H9 (cell line): ENCODE data around the gene ARHGEF38. TPM values are rescaled to one million over a fixed set of nuclear protein-coding genes. Genes with fewer than 3 reads are reported as not detected.

Experiments
- DNase-seq: peaks from one replicate; pipeline ENCODE4 v3.0.0-alpha.2; 2017
- H2AFZ ChIP-seq: one replicate; pipeline ENCODE4 v1.6.1; 2013; ENCODE audit warnings: mild to moderate bottlenecking, low read length, control low read depth, moderate library complexity
- H2AK5ac ChIP-seq: 2 replicates; pipeline ENCODE4 v1.6.1; 2013; ENCODE audit warnings: low read length, control low read depth, mixed read lengths; ENCODE audit not compliant: insufficient read length
- H2BK120ac ChIP-seq: one replicate; pipeline ENCODE4 v1.6.1; 2013; ENCODE audit warnings: low read depth, mild to moderate bottlenecking, low read length, control low read depth, inconsistent platforms; ENCODE audit not compliant: poor library complexity, severe bottlenecking
- H2BK12ac ChIP-seq: 2 replicates; pipeline ENCODE4 v1.6.1; 2013; ENCODE audit warnings: low read length, control low read depth, mixed read lengths, low read depth; ENCODE audit not compliant: insufficient read length
- H2BK15ac ChIP-seq: 2 replicates; pipeline ENCODE4 v1.6.1; 2013; ENCODE audit warnings: low read depth, low read length, control low read depth
- H2BK20ac ChIP-seq: one replicate; pipeline ENCODE4 v1.6.1; 2013; ENCODE audit warnings: low read depth, mild to moderate bottlenecking, low read length, control low read depth, inconsistent platforms; ENCODE audit not compliant: poor library complexity, severe bottlenecking
- H2BK5ac ChIP-seq: 2 replicates; pipeline ENCODE4 v1.6.1; 2013; ENCODE audit warnings: low read length, control low read depth, mixed read lengths; ENCODE audit not compliant: insufficient read length
- H3K14ac ChIP-seq: 2 replicates; pipeline ENCODE4 v1.6.1; 2013; ENCODE audit warnings: low read length, control low read depth; ENCODE audit not compliant: insufficient read depth
- H3K18ac ChIP-seq: 2 replicates; pipeline ENCODE4 v1.6.1; 2013; ENCODE audit warnings: low read depth, mild to moderate bottlenecking, mixed read lengths, low read length, control low read depth; ENCODE audit not compliant: insufficient read length
- H3K23ac ChIP-seq: 2 replicates; pipeline ENCODE4 v1.6.1; 2013; ENCODE audit warnings: low read length, control low read depth, mixed read lengths, low read depth; ENCODE audit not compliant: insufficient read length
- H3K23me2 ChIP-seq: 2 replicates; pipeline ENCODE4 v1.6.1; 2013; ENCODE audit warnings: low read depth, mild to moderate bottlenecking, mixed read lengths, low read length, control low read depth; ENCODE audit not compliant: insufficient read length, poor library complexity, severe bottlenecking
- H3K27ac ChIP-seq: 2 replicates; pipeline ENCODE4 v1.5.1; 2013; ENCODE audit warnings: low read length, control low read depth, mixed read lengths, low read depth; ENCODE audit not compliant: insufficient read length
- H3K27me3 ChIP-seq: 2 replicates; pipeline ENCODE4 v1.6.1; 2013; ENCODE audit warnings: low read length, control low read depth, inconsistent platforms; ENCODE audit not compliant: insufficient read depth
- H3K4ac ChIP-seq: 2 replicates; pipeline ENCODE4 v1.6.1; 2013; ENCODE audit warnings: low read depth, mild to moderate bottlenecking, control low read depth, inconsistent platforms, low read length, moderate library complexity
- H3K4me1 ChIP-seq: 2 replicates; pipeline ENCODE4 v1.6.1; 2013; ENCODE audit warnings: low read length, control low read depth, inconsistent platforms; ENCODE audit not compliant: insufficient read depth
- H3K4me2 ChIP-seq: 2 replicates; pipeline ENCODE4 v1.6.1; 2013; ENCODE audit warnings: low read length, control low read depth, mixed read lengths; ENCODE audit not compliant: insufficient read length, insufficient read depth
- H3K56ac ChIP-seq: 2 replicates; pipeline ENCODE4 v1.6.1; 2013; ENCODE audit warnings: low read depth, mild to moderate bottlenecking, mixed read lengths, low read length, control low read depth; ENCODE audit not compliant: insufficient read length
- H3K79me1 ChIP-seq: 2 replicates; pipeline ENCODE4 v1.6.1; 2013; ENCODE audit warnings: low read depth, mild to moderate bottlenecking, moderate library complexity, low read length, control low read depth, inconsistent platforms; ENCODE audit not compliant: insufficient read depth, poor library complexity, severe bottlenecking
- H3K79me2 ChIP-seq: 2 replicates; pipeline ENCODE4 v1.6.1; 2013; ENCODE audit warnings: low read length, control low read depth, inconsistent platforms; ENCODE audit not compliant: insufficient read depth
- H3K9ac ChIP-seq: 2 replicates; pipeline ENCODE4 v1.6.1; 2013; ENCODE audit warnings: low read length, control low read depth, mixed read lengths; ENCODE audit not compliant: insufficient read length; ENCODE audit errors: extremely low read depth
- H3K9me3 ChIP-seq: one replicate; pipeline ENCODE4 v1.6.1; 2013; ENCODE audit warnings: low read depth, low read length, inconsistent platforms; ENCODE audit not compliant: control insufficient read depth
- H3T11ph ChIP-seq: one replicate; pipeline ENCODE4 v1.6.1; 2013; ENCODE audit warnings: mild to moderate bottlenecking, low read length, control low read depth, inconsistent platforms
- H4K20me1 ChIP-seq: one replicate; pipeline ENCODE4 v1.6.1; 2013; ENCODE audit not compliant: control insufficient read depth, insufficient read length, insufficient read depth
- H4K5ac ChIP-seq: 2 replicates; pipeline ENCODE4 v1.6.1; 2013; ENCODE audit warnings: low read depth, mild to moderate bottlenecking, mixed read lengths, low read length, control low read depth; ENCODE audit not compliant: insufficient read length
- H4K8ac ChIP-seq: replicated peaks from 2 replicates; pipeline ENCODE4 v1.6.1; 2013; ENCODE audit warnings: low read length, control low read depth, mixed read lengths, low read depth; ENCODE audit not compliant: insufficient read length
- H4K91ac ChIP-seq: 2 replicates; pipeline ENCODE4 v1.6.1; 2013; ENCODE audit warnings: low read depth, mild to moderate bottlenecking, moderate library complexity, mixed read lengths, low read length, control low read depth; ENCODE audit not compliant: insufficient read length
- H3K27ac Mint-ChIP-seq, 3 experiments: 2 replicates in 2 of 3; 3 replicates in 1 of 3; pipeline ENCODE4 v1.8.0; 2020 to 2021; ENCODE audit warnings: mixed read lengths in 3 of 3, mild to moderate bottlenecking in 1 of 3, moderate library complexity in 1 of 3
- H3K27me3 Mint-ChIP-seq: 2 replicates; pipeline ENCODE4 v1.8.0; 2021; ENCODE audit warnings: low read depth, mild to moderate bottlenecking, moderate library complexity, mixed read lengths
- H3K36me3 Mint-ChIP-seq, 3 experiments: 2 replicates in 2 of 3; 3 replicates in 1 of 3; pipeline ENCODE4 v1.8.0; 2020 to 2021; ENCODE audit warnings: low read depth in 3 of 3, mixed read lengths in 3 of 3; ENCODE audit not compliant: insufficient read depth in 1 of 3
- H3K4me1 Mint-ChIP-seq, 2 experiments: 2 replicates each; pipeline ENCODE4 v1.8.0; 2020; ENCODE audit warnings: mixed read lengths in 2 of 2
- H3K4me3 Mint-ChIP-seq, 2 experiments: 2 replicates in 1 of 2; 3 replicates in 1 of 2; pipeline ENCODE4 v1.8.0; 2020 to 2021; ENCODE audit warnings: mild to moderate bottlenecking in 2 of 2, mixed read lengths in 2 of 2, moderate library complexity in 1 of 2
- H3K9me3 Mint-ChIP-seq, 2 experiments: 2 replicates in 1 of 2; 3 replicates in 1 of 2; pipeline ENCODE4 v1.8.0; 2020; ENCODE audit warnings: mild to moderate bottlenecking in 2 of 2, mixed read lengths in 2 of 2, moderate library complexity in 1 of 2
- CTCF ChIP-seq: fragments of 200-600 bp; sonication (generic); conservative IDR thresholded peaks from 3 replicates; pipeline ENCODE4 v1.8.0; 2021; ENCODE audit warnings: antibody characterized with exemption, mild to moderate bottlenecking
- WGBS: extraction: QIAGEN DNeasy Blood & Tissue Kit; methylation state at CpG from one replicate; pipeline ENCODE4 v1.1.7; 2013; ENCODE audit warnings: missing lambda C conversion rate, low lambda C conversion rate, mixed read lengths; ENCODE audit not compliant: insufficient read length; ENCODE audit errors: extremely low coverage; 5-methylcytosine and 5-hydroxymethylcytosine counted together
- total RNA-seq: library from RNA; stranded (reverse); gene quantifications from 2 replicates; pipeline ENCODE4 v1.2.1, GENCODE V29; 2021

The ARHGEF38 gene
- total RNA-seq, 1 experiment from 2014 or later, result not detected

GRCh38 chr4:105591573-105591972 lies 39.2 kb downstream of the ARHGEF38 start:
- Mint-ChIP-seq H3K4me1 (peaks cover 0 to 6% of the 10 kb centered on the region in 2 experiments; a peak in 1 of 4 replicates), H3K4me3 (no peak overlapping the region), H3K27me3 (peaks cover 66% of the 10 kb centered on the region), H3K36me3 (no peaks in the 10 kb centered on the region), H3K27ac (no peak overlapping the region), H3K9me3 (no peaks in the 10 kb centered on the region)
- no peak for TF ChIP-seq CTCF
- Histone ChIP-seq H2BK12ac (no peak overlapping the region), H2BK15ac (no peak overlapping the region), H3T11ph (no peak overlapping the region), H3K23me2 (no peaks in the 10 kb centered on the region), H2AK5ac (no peak overlapping the region), H2BK20ac (no peak overlapping the region), H3K4me1 (no peaks in the 10 kb centered on the region), H4K8ac (no peak overlapping the region), H3K14ac (no peak overlapping the region), H3K56ac (no peak overlapping the region), H3K27ac (no peak overlapping the region), H3K79me2 (no peaks in the 10 kb centered on the region), H3K23ac (no peak overlapping the region), H2BK120ac (no peak overlapping the region), H4K20me1 (no peaks in the 10 kb centered on the region), H3K4ac (no peak overlapping the region), H4K91ac (no peak overlapping the region), H3K18ac (no peak overlapping the region), H3K9ac (no peak overlapping the region), H3K79me1 (no peaks in the 10 kb centered on the region), H4K5ac (no peak overlapping the region), H2AFZ (no peak overlapping the region), H2BK5ac (no peak overlapping the region), H3K4me2 (no peak overlapping the region), H3K27me3 (no peaks in the 10 kb centered on the region), H3K9me3 (no peaks in the 10 kb centered on the region)
- WGBS, result no CpG with 5 or more reads among the region's 3 CpGs
- no peak for DNase-seq
